NCI-H1417 treated with DMSO at 0.1 percent for 48 hours (cell line): Measurements from ENCODE around the gene EMC9.
A peak's percentile ranks its signal among the peaks of the same experiment; 100 is the strongest.

Source experiments
- DNase-seq: peaks from one replicate; lab custom pipeline; 2025; lab: John Stamatoyannopoulos, UW

The EMC9 gene

GRCh38 chr14:24131549-24131966 lies 9.8 kb downstream of the EMC9 start:
- DNase-seq: no peak

GRCh38 chr14:24130717-24131548 lies 10.5 kb downstream of the EMC9 start:
- no peak for DNase-seq

- no peak for DNase-seq
Measured at GRCh38 chr14:24130380-24130716, 11.0 kb downstream of the EMC9 start, which contains the start of gene FITM1. FITM1 (plus strand) TSS chr14:24130659; CDS start chr14:24131564, 905 bp downstream.

GRCh38 chr14:24129410-24129998 lies 11.9 kb downstream of the EMC9 start:
- no peak for DNase-seq

DNA sequence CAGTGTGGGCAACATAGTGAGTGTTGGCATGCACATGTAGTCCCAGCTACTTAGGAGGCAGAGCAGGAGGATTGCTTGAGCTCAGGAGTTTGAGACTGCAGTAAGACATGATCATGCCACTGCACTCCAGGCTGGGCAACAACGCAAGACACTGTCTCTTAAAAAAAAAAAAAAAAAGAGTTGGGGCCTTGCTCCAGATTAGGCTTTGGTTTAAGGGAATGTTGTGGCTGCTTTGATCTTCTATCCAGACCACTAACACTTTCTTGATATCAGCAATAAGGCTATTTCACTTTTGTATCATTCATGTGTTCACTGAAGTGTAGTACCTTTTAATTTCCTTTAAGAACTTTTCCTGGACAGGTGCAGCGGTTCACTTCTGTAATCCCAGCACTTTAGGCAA lies 13.7 kb downstream of the EMC9 start:
- no peak for DNase-seq

- DNase-seq: no peak
Measured at GRCh38 chr14:24126939-24127338, 14.5 kb downstream of the EMC9 start.

- no peak for DNase-seq
Measured at GRCh38 chr14:24123424-24124417, 17.7 kb downstream of the EMC9 start.

- DNase-seq: no peak
Measured at GRCh38 chr14:24122898-24123297, 18.5 kb downstream of the EMC9 start.

GRCh38 chr14:24122416-24122815 lies 19.0 kb downstream of the EMC9 start:
- no peak for DNase-seq

- no peak for DNase-seq
Measured at GRCh38 chr14:24121210-24121609, 20.2 kb downstream of the EMC9 start.

GRCh38 chr14:24119691-24120090 lies 21.7 kb downstream of the EMC9 start:
- DNase-seq: no peak

GRCh38 chr14:24117179-24117578 lies 24.2 kb downstream of the EMC9 start:
- DNase-seq: no peak

DNA sequence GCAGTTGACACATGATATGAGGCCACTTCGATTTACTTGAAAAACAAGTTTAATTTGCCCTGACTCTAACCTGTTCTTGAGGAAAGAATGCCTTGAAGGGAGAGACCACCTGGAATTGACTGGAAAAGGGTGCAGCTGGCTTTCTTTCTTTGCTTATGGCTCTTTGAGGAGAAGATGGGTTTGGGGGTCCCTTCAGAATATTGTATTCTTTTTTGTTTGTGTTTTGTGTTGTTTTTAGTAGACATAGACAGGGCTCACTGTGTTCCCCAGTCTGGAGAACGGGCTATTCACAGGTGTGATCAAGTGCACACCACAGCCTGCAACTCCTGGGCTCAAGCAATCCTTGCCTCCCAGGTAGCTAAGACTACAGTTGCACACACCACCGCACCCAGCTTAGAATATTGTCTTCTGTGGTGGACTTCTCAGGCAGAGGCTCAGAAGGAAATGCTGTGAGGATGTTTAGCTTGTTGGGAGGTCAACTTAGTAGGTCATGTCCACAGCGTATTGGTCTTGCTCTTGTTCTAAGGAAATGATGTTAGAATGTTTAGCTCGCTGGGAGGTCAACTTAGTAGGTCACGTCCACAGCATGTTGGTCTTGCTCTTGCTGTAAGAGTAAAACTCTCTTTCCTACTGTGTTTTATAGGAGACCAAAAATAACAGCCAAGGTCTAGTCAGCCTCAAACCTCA lies 25.1 kb downstream of the EMC9 start:
- no peak for DNase-seq

DNA sequence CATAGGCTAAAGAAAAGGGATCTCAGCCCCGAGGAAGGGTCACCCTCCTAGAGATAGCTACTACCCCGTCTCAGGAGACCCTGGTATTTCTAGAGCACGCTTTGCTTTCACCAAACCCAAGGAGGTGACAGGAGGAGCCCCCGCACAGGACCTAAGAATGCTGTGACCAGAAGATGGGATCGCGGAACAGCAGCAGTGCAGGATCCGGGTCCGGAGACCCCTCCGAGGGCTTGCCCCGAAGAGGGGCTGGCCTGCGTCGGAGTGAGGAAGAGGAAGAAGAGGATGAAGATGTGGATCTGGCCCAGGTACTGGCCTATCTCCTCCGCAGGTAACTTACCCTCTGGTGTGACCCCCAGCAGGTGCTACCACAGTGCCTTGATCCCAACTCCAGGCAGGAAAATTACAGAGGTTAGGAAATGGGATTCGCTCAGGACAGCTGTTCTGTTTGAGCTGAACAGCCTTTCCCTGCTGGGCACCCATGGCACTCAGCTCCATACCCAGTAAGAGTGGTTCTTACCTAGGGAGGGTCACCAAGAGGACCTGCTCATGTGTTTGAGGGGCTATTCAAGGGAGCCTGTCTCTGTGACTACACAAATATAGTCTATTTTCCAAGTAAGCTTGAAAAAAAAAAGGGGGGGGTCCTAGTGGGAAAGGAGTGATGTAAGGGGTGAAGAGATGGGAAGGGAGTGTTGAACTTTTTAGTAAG lies 25.8 kb downstream of the EMC9 start:
- DNase-seq: no peak

DNA sequence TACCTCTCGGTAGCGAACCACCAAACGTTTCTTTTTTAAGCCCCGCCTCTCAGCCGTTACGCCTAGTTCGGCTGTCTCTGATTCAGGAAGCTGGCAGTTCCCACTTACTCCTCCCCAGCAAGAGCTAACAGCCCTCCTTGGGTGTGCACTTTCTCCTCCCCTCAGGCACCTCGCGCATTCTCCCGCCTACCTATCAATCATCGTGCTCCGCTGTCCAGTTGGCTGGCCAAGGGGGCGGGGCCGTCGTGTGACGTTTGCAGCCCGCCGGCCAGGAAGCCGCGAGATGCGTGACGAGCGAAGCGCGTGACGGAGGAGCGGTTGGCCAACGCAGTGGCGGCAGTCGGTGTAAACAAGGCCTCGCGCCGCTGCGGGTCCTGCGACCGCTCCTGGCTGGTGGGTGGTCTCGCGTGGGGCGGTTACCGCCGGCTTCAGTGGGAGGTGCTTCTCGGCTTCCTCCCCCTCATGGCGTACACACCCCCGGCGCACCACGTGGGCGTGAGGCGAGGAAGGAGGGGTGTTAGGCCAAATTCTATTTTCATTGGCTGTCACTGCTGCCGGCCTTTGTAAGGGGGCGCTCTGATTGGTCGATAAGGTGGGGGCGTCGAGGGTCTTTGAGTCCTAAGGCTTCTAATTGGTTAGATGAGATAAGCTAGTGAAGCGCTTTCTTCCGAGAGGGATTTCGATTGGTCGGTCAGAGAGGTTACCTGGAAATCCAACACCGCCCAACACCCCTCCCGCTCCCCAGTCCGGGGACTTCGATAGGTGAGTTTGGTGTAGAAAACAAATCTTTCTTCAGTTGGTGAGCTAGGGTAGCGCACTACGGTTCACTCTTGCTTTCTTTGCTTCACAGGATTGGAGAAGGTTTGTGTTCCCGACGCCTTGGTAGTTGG lies 26.6 kb downstream of the EMC9 start, which contains the start of the genes DCAF11 and NRL:
TSS of gene DCAF11 (plus strand) at position 246 of the 890 bp plus-strand sequence. CDS start 818 bp downstream, outside the sequence.
TSS of gene NRL (minus strand) at position 418 of the 890 bp plus-strand sequence. CDS start 32,101 bp downstream, outside the sequence.
- DNase-seq: peak; percentile 99

DNA sequence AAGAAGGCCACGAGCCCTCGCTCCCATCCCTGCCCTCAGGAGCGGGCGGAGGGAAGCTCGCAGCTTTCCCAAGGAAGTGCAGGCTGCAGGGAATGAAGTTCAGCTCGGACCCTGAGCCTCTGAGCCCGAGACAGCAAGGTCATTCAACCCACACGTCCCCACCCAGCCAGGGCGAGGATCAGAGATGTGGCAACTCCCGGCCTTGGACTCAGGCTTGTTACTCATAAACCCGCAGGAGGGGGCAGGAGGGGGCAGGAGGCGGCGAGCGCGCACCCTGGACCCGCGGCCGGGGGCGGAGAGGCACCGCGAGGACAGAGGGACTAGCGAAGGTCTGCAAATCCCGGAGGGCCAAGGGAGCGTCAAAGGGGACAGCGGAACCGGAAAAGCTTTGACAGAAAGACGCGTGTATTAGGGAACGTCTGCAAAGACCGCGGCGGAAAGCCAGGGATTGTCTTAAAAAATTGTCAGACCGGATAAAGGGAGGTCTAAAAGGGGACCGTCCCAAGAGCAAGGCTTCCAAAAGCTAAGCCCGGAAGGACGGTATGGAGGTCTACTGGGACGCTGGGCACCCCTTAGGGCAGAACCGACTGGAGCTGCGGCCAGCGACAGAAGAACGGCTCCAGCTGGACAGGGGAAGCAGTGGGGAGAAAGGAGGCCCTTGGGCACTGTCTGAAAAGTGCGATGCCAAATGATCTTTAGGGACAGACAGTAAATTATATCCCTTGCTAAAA lies 27.4 kb downstream of the EMC9 start:
- peak; percentile 86 for DNase-seq

- no peak for DNase-seq
Measured at GRCh38 chr14:24113379-24113800, 28.0 kb downstream of the EMC9 start.

GRCh38 chr14:24110523-24110922 lies 30.9 kb downstream of the EMC9 start:
- no peak for DNase-seq

DNA sequence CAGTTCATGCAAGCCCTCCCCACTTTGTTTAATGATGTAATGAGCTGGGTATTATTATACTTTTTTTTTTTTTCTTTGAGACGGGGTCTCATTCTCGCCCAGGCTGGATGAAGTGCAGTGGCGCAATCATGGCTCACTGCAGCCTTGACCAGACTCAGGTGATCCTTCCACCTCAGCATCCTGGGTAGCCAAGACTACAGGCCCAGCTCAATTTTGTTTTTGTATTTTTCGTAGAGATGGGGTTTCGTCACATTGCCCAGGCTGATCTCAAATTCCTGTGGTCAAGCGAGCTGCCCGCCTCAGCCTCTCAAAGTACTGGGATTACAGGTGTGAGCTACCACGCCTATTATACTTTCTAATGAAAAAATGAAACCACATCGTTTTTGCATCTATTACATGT lies 31.3 kb downstream of the EMC9 start:
- DNase-seq: no peak
